ENCODE measurements around the gene SIRPG.
"Not testable (repeated sequence)": the region's sequence is repeated elsewhere in the genome, so short reads cannot be mapped to it uniquely, and the experiment has no call there.

Gene SIRPG

DNA sequence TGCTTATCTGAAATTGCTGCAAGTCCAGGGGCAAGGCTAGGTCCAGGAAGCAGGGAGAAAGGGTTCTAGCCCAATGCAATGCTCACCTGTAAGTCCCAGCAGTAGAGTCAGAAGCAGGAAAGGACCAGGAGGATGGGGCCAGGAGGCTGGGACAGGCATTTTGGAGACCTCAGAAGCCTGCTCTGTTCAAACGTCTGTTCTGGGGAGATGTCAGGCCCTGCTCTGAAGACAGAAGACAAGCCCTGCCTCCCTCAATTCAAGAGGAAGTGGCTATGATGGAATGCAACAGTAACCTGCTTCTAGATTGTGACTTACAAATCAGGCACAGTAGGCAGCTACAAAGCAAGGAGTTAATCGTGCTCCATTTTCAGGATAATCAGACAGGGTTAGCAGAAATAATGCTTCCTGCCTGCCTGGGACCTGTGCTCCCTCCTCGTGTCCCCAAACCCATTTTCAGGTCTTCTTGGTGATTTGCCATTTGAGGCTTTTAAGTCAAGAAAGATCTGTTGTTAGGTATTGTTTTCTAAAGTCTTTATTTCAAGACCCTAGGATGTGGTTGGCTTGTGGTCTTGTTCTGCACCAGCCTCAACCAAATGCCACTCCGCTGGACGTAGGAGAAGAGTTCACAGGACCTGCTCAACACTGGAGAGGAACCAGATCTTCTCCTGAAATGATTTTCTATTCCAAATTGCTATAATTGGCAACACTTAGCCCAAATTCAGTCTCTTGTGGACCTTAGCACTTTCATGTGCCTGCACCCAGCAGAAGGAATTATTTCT, at the start of gene SIRPG:
SIRPG (minus strand) TSS at position 224 of the 779 bp plus-strand sequence; CDS start at position 159, 65 bp downstream.
- FAIRE-seq, result no peak

DNA sequence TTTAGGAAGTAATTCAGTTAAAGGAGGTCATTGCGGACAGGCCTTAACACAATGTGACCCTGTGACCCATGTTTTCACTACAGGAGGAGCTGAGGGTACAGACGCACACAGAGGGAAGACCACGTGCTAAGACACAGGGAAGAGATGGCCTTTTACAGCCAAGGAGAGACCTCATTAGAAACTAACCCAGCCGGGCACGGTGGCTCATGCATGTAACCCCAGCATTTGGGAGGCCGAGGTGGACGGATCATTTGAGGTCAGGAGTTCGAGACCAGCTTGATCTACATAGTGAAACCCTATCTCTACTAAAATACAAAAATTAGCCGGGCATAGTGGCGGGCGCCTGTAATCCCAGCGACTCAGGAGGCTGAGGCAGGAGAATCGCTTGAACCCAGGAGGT, 49.3 kb upstream of the SIRPG start:
- FAIRE-seq, result not testable (repeated sequence)

DNA sequence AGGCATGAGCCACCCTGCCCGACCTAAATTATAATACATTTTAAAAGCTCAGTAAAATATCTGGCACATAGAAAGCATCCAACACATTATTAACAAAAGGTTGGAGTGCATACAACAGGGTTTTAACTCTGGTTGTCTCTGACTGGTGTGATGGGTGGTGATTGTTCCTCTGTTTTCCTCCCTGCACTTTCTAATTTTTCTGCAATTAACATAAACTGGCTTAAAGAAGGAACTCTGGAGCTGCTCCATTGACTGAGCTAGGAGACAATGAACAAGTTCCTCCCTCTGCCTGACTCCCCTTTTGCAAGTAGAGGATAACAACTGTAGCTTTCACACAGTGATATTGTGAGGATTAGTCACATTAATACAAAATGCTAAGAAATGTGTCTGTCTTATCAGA, 48.5 kb upstream of the SIRPG start:
- no peak for FAIRE-seq

DNA sequence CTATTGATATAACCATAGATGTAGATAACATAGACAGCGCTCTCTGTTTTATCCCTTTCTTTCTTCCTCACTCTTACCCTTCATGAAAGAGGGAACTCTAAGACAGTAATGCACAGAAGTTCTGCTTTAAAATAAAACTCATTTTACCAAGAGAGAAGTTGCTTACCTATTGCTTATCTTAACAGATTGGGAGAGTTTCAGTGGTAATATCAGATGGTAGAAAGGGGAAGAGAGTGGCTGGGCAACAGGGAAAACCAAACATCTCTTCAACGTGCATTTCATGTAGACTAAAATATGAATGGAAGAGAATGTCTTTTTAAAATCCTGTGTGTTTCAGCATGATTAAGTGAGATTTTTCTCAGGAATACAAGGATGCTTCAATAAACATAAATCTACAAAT, 45.3 kb upstream of the SIRPG start:
- FAIRE-seq, result no peak

DNA sequence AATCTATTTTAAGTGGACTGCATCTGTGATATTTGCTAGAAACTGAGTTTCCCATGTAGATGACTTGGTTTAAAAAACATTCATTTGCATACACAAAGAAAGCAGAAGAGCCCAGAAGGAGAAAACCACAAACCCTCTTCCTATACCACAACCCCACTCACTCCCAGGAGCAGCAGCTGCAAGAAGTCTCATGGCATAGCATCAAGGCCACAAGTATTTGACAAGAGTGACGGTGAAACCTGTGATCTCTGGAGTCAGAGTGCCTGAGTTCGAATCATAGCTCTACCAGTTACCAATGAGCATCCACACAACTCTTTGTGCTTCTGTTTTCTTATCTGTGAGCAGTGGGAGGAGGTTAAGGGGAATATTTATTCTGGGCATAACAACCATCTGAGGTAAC, 44.7 kb upstream of the SIRPG start:
- FAIRE-seq, result no peak

DNA sequence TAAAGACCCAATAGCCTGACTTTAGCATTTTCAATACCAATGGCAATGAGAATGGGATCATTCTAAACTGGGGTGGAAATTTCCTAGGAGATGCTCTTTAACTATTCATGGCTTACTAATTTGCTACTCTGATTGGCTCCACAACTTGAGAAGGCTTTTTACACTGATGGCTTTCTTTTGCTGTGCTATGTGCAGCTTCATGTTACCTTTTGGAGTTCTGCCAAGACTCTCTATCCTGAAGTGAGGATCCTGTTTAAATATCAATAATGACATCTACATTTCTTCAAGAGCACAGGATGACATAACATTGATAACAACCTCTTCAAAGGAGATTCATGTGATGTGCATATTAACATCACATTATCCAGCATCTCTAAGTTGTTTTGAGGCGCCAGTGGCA, 43.4 kb upstream of the SIRPG start:
- FAIRE-seq, result no peak

DNA sequence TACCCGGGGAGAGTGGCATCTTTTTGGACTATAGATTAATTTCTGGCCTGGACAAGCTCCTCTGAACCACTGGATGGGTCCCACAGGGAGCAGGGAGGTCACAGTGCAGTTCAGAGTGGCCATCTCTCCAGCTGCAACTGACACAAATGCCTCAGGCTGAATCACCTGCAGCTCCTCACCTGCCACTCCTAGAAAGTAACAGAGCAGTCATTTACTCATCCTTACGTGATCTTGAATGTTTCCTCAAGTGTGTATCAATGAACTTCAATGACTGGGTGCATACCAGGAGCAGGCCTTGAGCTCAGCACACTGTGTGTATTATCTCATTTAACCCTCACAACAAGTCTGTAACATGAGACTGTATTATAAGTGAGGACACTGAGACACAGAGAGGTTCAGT, 40.0 kb upstream of the SIRPG start:
- no peak for FAIRE-seq

DNA sequence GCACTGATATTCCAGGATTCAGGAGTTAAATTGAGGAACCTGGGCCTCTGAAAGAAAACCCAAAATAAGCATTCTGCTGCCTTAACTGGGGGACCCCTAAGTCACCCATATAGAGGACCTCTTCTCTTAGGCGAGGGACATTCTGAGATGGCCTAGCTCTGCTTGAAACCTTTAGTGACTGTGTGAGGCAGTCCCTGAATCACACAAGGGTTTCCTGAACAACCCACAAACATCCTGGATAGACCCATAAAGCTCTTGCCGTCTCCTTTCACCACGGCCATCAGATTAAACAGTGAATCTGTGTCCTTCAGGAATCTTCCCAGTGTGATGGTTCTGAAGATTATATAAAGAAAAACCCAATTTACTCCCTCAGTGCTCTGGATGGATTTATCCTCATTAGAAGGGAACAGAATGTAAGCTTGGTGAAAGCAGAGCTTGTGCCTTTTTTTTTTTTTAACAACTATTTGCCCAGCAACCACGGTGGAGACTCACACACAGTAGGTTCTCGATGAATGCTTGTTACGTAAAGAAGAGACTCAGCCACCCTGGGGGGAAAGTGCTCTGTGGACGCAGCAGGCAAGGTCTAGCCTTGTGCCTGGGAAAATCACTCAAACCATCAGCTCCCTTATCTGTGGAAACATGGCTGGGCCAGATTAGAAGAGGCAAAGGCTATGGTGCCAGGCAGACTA, 39.1 kb upstream of the SIRPG start:
- FAIRE-seq, result no peak

DNA sequence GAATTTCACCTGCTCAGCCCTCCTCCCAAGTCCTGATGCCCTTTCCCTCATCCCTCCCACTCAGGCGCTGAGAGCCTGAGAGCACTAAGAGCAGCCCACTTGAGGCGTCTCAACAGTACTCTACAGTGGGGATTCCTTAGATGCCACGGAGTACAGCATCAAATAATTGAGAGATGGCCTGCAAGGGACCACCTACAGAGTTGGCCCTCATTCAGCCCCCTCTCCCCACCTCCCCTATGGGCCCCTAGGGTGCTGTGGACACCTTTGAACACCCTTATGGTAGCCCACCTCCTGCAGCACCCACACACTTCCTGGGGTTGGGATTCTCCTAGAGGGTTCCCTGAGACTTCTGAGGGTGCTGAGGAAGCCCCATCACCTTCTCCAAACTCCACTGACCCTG, 37.1 kb upstream of the SIRPG start:
- FAIRE-seq, result no peak

DNA sequence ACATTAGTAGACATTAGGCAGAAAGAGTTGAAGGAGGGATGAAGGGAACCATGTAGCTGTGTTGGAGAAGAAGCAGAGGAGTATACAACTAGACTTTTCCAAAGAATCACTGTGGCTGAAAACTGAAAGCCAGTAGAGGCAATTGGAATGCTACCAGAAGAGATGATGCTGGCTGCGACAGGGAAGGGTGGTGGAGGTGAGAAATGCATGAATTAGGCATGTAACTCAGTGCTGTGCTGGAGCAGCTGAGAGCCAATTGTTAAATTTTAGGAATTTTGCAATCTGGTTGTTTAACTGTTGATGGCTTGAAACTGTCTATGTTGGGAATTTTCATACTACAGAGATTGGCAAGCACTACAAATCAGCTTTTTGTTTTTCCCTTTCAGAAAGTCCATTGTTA, 35.8 kb upstream of the SIRPG start:
- no peak for FAIRE-seq

DNA sequence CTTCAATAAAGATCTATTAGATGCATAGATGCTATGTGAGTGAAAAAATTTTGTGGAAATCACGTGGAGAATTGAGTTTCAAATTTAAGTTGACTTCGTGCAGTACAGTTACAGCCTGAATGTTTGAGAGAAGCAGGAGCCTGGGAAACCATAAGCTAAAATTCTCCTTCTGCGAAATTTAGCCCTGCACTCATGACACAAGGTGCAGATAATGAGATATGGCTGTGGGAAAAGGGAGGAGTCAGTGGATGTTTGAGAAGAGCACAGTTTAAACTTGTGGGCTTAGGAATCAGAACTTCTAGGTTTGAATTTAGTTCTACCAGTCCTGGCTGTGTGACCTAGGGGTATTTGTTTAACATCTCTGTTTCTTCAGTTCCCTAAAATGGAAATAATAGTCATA, 32.1 kb upstream of the SIRPG start:
- FAIRE-seq, result no peak

DNA sequence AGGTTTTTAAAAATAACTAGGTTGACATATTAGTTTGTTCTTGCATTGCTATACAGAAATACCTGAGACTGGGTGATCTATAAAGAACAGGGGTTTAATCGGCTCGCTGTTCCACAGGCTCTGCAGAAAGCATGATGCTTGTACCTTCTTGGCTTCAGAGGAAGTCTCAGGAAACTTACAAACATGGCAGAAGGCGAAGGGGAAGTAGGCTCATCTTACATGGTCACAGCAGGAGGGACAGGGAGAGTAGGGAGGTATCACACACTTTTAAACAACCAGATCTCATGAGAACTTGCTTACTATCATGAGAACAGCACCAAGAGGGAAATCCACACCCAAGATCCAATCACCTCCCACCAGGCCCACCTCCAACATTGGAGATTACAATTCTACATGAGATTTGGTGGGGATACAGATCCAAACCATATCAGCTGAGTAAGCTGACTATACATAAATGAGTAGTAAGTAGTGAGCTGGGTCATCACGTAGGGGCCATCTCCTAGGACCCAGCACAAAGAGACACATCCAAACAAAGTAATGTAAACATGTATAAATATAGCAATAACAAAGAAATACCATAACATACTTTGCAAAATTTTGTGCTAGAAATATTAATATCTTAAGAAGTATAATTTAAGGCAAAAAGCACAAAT, 31.4 kb upstream of the SIRPG start:
- FAIRE-seq, result no peak

DNA sequence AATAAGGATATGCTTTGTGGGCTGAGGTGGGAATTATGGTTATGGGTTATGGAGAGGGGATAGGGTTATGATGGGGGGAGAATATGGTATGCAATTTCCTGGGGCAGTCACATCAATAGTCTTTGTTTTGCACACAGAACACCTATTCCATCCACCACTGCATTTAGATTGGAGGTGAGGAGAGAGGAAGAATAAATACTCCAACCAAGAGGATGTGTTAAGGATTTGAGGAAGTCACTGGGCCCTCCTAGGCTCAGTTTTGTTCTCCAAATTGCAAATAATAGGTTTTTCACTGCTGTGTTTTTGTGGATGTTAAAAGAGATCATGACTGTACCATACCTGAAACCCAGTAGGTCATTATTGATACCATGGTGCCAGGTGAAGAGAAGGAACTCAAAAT, 29.5 kb upstream of the SIRPG start:
- no peak for FAIRE-seq

DNA sequence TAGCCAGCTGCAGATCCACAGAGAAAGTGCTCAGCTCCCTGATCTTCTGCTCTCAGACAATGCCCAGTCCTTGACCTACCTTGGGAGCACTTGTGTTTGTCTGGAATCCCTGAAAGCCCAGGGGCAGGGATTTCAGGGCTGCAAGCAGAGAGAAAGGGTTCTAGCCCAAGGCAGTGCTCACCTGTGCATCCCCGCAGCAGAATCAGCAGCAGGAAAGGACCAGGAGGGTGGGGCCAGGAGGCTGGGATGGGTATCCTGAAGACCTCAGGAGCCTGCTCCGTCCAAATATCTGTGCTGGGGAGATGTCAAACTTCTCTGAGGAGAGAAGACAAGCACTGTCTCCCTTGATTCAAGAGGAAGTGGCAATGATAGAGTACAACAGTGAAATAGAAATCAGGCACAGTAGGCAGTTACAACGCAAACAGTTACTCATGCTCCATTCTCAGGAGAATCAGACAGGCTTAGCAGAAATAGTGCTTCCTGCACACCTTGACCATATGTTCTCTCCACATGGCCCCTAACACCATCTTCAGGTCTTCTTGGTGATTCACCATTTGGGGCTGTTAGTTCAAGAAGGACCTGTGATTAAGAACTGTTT, 28.7 kb upstream of the SIRPG start:
- FAIRE-seq, result no peak

DNA sequence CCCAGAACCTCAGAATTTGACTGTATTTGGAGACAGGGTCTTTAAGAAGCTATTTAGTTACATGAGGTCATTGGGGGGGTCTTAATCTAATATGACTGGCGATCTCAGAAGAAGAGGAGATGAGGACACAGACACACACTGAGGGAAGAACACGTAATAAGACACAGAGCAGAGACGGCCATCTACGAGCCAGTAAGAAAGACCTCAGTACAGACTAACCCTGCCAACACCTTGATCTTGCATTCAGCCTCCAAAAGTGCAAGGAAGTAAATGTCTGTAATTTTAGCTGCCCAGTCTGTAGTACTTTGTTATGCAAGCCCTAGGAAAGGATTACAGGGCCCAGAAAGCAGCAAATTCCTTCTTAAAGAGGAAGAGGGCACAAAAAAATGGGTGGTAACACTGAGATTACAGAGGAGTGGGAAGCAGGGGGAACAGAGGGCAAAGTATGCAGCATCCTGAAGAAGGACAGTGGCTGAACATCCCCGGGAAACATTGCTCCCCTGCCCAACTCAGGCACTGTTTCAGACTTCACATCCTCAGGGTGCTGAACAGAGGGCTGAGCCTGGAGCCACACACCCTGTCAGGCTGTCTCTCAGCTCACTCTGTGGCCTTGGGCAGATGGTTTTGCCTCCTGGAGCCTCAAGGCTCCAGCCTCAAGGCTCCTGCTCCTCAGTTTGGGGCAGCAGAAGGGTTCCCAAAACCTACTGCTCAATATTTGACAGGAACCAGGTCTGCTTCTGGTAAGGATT, 27.9 kb upstream of the SIRPG start:
- no peak for FAIRE-seq

DNA sequence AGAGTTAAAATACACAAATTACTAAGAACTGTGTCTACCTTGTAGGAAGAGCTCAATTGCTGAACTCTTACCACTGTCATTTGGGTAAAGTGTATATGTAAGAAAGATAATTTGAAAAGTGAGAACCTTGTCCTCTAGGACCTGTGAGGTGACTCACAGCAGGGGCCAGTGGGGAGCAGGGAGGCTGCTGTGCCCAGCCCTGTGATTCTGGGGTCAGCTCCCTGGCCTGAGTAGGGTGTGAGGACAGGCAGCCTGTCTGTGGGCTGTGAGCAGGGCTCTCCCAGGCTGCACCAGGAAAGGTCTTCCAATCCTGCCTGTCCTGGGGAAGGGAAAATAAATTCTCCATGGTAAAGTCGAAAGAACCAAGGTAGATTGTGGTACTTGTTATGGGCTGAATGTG, 27.3 kb upstream of the SIRPG start:
- FAIRE-seq, result no peak

DNA sequence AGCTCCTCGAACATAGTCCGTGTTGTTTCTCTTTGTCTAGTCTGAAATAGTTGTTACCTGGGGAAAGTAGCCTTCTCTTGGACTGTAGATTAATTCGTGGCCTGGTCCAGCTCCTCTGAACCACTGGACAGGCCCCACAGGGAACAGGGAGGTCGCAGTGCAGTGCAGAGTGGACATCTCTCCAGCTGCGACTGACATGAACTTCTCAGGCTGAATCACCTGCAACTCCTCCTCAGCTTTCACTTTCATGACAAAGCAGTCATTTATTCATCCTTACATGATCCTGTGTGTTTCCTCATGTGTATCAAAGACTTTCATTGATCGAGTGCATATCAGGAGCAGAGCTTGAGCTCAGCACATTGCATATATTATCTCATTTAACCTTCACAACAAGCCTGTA, 19.1 kb upstream of the SIRPG start:
- FAIRE-seq, result no peak

DNA sequence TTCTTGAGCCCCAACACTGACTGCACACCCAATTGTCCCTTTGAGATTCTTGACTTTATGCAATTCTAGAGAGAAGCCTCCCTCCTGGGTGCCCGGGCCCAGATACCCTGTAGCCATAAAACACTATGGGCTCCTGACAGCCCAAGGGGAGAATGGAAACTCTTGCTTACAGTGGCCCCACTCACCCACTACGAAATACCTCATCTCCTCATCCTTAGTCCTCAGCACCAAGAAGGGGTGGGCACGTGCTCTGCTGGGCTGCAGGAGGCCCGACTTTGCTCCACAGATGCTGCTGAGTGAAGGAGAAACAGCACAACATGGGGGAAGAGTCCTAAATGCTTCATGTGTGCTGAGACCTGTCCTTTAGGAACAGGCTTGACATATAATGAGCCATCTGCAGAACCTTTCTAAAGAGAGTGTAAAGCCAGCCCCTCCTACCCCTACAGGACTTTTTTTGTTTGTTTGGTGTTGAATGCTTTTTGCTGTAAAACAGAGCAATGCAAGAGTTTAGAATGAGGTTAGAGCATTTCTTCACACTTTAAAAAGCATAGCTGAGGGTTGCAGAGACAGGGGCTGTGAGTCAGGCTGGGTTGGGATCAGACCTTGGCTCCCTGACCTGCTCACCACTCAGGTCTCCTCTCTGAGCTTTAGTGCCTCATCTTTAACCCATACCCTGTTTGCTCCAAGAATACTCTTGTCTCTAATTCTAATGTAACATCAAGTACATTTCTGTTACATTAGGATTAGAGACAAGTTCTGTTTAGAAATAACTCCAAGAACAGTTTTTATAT, 17.6 kb upstream of the SIRPG start:
- no peak for FAIRE-seq

DNA sequence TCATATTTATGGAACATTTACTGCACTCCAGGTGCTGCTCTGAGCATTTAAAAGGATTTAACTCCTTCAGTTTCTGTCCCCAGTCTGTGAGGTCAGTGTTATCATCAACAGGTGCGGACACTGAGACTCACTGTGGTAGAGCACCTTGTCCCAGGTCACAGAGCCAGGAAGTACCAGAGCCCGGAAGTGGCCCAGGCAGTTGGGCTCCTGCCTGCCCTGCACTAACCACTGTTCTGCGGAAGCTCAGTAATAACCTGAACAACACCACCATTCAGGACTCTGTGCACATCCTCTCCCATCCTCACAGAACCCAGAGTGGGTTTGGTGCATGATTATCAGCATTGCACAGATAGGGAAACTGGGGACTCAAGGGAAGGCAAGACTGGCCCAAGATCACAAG, 16.8 kb upstream of the SIRPG start:
- no peak for FAIRE-seq

DNA sequence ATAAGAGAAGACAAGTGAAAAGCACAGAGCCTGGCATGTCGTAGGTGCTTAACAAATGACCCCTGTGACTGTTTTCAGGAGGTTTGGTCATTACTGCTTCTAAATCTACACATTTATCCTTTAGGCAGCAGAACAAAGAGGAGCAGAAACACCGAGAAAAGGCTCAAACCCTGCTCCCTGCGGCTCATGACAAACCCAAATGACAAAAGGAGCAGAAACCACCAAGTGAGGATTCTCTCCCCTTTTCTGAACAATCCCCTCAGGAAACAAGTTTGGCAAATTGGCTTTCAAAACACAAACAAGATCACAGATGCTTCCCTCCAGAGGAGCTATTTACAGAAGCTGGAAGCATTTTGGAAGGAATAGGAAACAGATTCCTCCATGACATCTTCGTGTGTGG, 15.8 kb upstream of the SIRPG start:
- FAIRE-seq, result no peak

DNA sequence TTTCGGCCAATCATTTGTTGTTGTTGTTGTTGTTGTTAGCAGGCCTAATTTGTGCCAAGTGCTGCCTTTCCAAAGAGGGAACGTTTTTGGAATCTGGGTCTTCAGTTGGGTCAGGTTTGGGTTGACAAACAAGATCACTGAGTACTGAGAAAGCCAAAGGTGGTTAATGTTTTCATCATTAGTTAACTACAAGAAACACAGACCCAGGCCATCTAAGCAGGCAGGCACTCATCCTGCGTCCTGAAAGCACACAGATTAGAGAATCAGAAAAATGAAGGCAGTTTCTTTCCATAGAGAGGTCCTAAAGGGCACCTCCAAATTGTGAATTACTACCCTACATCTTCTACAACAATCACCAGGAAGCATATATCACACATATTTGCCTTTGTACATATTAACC, 15.1 kb upstream of the SIRPG start:
- no peak for FAIRE-seq

Data from colon (tissue), 2 donors.